ENCODE measurements around the gene SP6.

The SP6 gene

GRCh38 chr17:47862621-47863440 lies 11.9 kb upstream of the SP6 start:
- no peak for TF ChIP-seq CTCF (IDR thresholded peaks at IDR 0.05; ENCODE audit: low read depth, low read length, missing control alignments)
- no peak for DNase-seq (ENCODE audit: low read depth)
- no peak overlapping the region for H3K4me3 ChIP-seq (ENCODE audit: low read depth, low read length)

- no peak for DNase-seq (ENCODE audit: low read depth)
- no peak overlapping the region for H3K4me3 ChIP-seq (ENCODE audit: low read depth, low read length)
- TF ChIP-seq CTCF (IDR thresholded peaks at IDR 0.05; ENCODE audit: low read depth, low read length, missing control alignments): no peak
These were observed 9.4 kb upstream of the SP6 start for GRCh38 chr17:47860386-47860785.

GRCh38 chr17:47857551-47858455 lies 6.8 kb upstream of the SP6 start:
- TF ChIP-seq CTCF (IDR thresholded peaks at IDR 0.05; ENCODE audit: low read depth, low read length, missing control alignments): no peak
- no peak overlapping the region for H3K4me3 ChIP-seq (ENCODE audit: low read depth, low read length)
- no peak for DNase-seq (ENCODE audit: low read depth)

GRCh38 chr17:47856830-47857229 lies 5.9 kb upstream of the SP6 start:
- no peak for TF ChIP-seq CTCF (IDR thresholded peaks at IDR 0.05; ENCODE audit: low read depth, low read length, missing control alignments)
- no peak for DNase-seq (ENCODE audit: low read depth)
- no peak overlapping the region for H3K4me3 ChIP-seq (ENCODE audit: low read depth, low read length)

- TF ChIP-seq CTCF (IDR thresholded peaks at IDR 0.05; ENCODE audit: low read depth, low read length, missing control alignments): no peak
These were observed 4.8 kb upstream of the SP6 start for GRCh38 chr17:47855737-47856136.

GRCh38 chr17:47853616-47854015 lies 2.7 kb upstream of the SP6 start:
- H3K4me3 ChIP-seq (ENCODE audit: low read depth, low read length): no peak overlapping the region
- TF ChIP-seq CTCF (IDR thresholded peaks at IDR 0.05; ENCODE audit: low read depth, low read length, missing control alignments): no peak
- no peak for DNase-seq (ENCODE audit: low read depth)

More at GRCh38 chr17:47855737-47856136, 4.8 kb upstream of the SP6 start:
- no peak overlapping the region for H3K4me3 ChIP-seq (ENCODE audit: low read depth, low read length)
- DNase-seq (ENCODE audit: low read depth): no peak
